Activated CD4-positive, alpha-beta T cell treated with anti-CD3 and anti-CD28 coated beads, Interleukin-10, Interleukin-2, amounts not matched to agents 100 ng/mL and 50 ng/mL, durations not matched to agents 16 hours and 8 hours (primary cell): ENCODE data around the gene SLC17A7.
"Not testable (repeated sequence)": the region's sequence is repeated elsewhere in the genome, so short reads cannot be mapped to it uniquely, and the experiment has no call there.

Experiments used
- DNase-seq: peaks from one replicate; pipeline ENCODE4 v3.0.0-alpha.2; 2020

The SLC17A7 gene

DNA sequence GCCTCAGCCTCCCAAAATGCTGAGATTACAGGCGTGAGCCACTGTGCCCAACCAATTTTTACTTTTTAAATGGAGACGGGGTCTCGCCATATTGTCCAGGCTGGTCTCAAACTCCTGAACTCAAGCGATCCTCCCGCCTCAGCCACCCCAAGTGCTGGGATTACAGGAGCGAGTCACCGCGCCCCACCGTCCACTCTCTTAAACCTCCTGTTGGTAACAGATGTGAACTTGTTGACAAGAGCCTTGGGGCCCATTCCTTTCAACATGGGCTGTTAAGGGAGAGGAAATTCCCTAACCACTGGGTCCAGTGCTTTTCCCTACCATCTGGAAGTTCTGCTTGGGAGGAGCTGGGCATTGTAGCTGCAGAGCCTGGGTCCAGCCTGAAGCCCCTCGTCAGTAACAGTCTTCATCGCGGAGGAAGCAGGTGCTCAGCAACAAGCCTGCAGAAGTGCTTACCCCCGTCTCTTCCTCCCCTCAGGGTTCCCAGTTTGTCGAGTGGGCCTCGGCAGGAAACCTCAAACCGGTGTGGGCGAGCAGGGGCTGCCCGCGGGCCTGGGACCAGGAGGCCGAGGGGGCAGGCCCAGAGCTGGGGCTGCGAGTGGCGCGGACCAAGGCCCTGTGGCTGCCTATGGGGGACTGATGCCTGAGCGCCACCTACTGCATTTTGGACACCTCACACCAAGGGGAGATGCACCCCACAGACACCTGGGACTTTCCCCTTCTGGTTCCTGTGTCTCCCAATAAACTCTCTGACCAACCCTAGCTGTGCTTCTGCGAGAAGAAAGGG lies 28.7 kb upstream of the SLC17A7 start:
- DNase-seq = peak; percentile 94

DNA sequence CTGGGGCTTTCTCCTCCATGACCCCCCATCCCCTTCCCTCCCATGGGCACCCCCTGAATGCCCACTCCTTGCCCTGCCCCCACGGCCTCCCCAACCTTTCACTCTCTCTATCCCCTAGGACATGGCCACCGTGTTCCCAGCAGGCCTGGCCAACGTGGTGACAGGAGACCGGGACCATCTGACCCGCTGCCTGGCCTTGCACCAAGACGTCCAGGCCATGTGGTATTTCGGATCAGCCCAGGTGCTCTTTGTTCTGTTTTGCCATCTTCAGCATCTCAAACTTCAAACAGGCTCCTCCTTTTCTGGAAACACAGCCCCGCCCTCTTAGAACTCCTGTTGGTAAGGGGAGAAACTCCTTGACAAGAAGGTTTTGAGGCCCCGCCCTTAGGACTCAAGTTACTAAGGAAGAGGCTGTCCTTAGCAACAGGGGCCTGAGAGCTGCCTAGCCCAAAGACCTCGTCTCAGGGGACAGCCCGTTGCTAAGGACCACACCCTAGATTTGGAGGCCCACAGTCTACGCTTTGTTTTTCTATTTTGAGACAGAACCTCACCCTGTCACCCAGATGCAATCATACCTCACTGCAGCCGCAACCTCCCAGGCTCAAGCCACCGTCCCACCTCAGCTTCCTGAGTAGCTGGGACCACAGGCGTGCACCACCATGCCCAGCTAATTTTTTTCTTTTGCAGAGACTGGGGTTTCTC lies 27.6 kb upstream of the SLC17A7 start:
- DNase-seq = peak; percentile 95

DNA sequence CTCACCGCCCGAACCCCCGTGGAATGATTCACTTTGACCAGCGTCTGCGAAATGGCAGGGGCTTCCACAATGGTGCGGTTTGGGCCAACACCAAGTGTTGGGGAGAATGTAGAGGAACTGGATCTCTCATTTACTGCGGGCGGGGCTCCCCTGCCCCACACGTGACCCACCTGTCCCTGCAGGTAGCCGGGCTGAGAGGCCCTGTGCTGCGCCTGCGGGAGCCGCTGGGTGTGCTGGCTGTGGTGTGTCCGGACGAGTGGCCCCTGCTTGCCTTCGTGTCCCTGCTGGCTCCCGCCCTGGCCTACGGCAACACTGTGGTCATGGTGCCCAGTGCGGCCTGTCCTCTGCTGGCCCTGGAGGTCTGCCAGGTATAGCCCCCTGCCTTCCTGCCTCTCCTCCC lies 26.9 kb upstream of the SLC17A7 start:
- DNase-seq = no peak

DNA sequence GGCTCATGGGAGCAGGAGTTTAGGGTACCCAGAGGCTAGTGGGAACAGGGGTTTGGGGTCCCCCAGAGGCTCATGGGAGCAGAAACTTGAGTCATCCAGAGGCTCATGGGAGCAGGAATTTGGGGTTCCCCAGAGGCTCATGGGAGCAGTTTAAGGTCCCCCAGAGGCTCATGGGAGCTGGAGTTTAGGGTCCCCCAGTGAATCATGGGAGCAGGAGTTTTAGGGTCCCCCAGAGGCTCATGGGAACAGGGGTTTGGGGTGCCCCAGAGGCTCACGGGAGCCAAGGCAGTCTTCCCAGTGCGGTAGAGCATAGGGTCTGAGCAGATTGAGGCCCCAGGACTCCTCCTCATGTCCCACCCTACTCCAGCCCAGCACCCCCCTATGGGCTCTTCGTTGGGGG lies 24.0 kb upstream of the SLC17A7 start:
- no peak for DNase-seq

DNA sequence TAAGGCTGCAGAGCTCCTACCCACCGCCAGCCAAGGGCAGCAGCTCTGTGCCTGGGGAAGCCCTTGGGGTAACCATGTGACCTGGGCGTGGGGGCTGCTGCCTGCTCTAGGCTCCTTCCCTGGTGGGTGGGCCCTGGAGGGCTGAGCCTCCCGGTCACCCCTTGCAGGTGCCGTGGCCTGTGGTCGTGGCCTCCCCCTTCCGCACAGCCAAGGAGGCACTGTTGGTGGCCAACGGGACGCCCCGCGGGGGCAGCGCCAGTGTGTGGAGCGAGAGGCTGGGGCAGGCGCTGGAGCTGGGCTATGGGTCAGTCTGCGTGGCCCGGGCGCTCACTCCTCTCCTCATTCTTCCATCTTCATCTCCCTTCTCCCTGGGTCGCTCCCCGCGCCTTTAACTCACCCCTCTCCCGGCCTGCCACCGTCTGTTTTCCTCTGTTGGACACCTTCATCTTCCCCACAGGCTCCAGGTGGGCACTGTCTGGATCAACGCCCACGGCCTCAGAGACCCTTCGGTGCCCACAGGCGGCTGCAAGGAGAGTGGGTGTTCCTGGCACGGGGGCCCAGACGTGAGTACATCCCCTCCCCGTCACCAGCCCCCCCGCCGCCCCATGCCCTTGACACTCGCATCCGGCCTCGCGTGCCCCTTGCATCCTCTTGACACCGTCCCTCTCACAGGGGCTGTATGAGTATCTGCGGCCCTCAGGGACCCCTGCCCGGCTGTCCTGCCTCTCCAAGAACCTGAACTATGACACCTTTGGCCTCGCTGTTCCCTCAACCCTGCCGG lies 22.8 kb upstream of the SLC17A7 start:
- DNase-seq = no peak

DNA sequence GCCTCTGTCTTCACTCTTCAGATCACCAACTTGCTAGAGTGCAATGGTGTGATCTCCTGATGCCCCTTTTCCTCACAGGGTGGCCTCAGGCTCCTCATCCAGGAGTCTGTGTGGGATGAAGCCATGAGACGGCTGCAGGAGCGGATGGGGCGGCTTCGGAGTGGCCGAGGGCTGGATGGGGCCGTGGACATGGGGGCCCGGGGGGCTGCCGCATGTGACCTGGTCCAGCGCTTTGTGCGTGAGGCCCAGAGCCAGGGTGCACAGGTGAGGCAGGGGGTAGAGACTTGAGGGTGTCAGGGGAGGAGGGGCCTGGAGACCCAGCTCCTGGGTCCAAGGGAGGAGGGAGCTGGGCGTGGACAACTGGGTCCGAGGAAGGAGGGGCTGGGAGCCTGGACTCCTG lies 21.2 kb upstream of the SLC17A7 start:
- no peak for DNase-seq

DNA sequence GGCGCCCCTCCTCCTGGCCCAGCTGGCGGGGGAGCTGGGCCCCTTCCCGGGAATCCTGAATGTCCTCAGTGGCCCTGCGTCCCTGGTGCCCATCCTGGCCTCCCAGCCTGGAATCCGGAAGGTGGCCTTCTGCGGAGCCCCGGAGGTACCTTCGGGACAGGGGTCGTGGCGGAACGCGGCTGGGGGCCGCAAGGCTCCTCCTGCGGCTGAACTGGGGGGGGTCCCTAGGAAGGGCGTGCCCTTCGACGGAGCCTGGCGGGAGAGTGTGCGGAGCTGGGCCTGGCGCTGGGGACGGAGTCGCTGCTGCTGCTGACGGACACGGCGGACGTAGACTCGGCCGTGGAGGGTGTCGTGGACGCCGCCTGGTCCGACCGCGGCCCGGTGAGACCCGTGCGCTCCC lies 20.3 kb upstream of the SLC17A7 start:
- DNase-seq = no peak

DNA sequence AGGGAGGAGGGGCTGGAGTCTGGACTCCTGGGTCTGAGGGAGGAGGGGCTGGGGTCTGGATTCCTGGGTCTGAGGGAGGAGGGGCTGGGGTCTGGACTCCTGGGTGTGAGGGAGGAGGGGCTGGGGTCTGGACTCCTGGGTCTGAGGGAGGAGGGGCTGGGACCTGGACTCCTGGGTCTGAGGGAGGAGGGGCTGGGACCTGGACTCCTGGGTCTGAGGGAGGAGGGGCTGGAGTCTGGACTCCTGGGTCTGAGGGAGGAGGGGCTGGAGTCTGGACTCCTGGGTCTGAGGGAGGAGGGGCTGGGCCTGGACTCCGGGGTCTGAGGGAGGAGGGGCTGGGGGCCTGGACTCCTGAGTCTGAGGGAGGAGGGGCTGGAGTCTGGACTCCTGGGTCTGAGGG lies 19.8 kb upstream of the SLC17A7 start:
- DNase-seq = not testable (repeated sequence)

DNA sequence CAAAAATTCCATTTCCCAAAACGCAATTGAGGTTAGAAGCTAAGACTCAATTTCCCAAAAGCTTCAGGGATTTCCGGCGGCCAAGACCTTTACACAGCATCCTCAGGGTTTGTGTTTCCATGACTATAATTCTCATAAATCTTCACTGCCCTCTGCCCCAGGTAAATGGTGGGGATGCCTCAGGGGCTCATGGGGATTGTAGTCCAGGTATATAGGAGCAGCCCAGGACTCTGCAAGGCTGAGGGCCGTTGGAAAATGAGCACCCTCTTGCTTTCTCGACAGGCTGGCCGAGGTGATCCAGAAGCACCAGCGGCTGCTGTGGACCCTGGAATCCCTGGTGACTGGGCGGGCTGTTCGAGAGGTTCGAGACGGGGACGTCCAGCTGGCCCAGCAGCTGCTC lies 18.1 kb upstream of the SLC17A7 start:
- DNase-seq = no peak

DNA sequence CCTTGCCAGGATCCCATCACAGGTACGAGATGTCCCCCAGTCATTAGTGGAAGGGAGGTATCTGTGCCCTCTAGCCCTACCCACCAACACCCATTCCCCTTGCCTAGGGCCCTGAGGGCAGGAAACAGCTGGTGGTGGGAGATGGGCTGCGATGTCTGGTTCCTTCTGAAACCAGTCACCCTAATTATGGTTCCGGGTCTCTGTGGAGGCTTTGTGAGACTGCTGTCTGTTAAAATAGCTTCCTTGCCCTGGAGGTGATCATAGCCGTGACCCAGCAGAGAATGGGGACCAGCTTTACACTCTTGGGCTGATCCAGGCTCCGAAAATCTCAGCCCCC lies 17.2 kb upstream of the SLC17A7 start:
- DNase-seq = no peak

DNA sequence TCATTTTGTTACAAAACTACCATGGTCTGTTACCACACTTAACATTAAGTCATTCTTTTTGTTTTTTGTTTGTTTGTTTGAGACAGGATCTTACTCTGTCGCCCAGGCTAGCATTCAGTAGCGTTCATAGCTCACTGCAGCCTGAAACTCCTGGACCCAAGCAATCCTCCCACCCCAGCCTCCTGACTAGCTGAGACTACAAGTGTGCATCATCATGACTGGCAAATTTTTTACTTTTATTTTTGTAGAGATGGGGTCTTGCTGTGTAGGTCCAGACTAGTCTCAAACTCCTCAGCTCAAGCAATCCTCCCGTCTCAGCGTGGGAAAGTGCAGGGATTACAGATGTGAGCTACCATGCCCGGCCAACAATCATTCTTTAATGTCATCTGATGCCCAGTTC lies 15.0 kb upstream of the SLC17A7 start:
- DNase-seq = no peak

DNA sequence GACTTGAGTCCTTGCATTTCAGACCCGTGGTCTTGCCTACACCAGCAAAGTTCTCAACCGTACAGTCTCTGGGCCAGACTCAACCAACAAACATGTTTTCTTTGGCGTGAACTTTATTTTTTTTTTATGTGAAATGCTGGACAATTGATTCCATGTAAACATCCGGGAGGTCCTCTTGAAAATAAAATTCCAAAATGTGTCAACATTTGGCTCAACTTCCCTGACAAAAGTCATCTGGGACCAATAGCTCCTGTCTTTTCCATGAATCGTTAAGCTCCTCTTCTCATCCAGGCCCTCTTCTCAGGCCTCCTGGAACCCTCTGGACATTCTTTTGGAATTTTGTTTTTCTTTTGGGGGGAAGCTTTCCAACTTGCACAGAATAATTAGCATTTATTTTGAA lies 14.4 kb upstream of the SLC17A7 start:
- DNase-seq = no peak

DNA sequence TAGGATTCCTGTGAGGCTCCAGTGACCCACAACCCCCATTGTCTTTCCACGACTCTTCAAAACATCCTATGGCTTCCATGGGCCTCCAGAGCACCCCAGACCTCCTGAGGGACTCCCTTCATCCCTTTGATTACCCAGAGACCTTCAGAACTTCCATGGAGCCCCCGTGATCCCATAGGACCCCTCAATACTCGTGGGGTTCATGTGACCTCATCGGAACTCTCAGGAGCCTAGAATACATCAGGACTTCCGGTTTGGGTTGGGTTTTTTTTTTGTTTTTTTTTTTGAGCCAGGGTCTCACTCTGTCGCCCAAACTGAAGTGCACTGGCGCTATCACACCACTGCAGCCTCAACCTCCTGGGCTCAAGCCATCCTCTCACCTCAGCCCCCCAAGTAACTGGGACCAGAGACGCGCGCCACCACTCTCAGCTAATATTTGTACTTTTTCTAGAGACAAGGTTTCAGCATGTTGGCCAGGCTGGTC lies 12.5 kb upstream of the SLC17A7 start:
- DNase-seq = no peak

DNA sequence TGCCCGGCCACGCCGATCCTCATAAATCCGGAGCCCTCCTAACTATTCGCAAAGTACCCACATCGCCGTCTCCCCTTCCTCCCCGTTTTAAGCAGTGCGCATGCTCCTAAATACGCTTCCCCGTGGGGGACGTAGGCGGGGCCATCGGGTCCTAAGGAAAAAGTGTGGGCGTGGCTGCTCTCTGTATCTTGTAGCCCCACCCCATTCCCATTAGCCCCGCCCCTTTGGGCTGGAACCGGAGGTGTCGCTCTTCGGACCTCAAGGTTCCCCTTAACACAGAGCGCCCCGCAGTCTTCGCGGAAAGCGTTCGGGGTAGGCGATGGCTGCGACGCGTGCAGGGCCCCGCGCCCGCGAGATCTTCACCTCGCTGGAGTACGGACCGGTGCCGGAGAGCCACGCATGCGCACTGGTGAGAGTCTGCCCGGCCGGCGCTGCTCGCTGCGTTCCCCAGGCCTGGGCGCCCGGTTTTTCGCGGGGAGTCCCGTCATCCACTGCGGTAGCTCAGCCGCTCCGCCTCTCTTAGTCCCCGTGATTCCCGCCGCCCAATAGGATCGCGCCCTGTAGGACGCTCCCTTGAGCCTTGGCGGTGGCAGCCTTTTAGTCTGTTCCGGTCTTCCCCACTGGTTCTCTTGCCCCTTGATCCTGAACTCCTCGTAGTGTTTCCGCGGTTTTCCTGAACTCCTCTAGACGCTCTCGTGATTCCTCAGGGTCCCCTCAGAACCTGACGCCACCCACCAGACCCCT lies 11.9 kb upstream of the SLC17A7 start, which contains the start of gene ALDH16A1:
Gene ALDH16A1 (plus strand): TSS at position 213 of the 744 bp plus-strand sequence. CDS start 107 bp downstream, at position 320.
- DNase-seq = peak; percentile 99

DNA sequence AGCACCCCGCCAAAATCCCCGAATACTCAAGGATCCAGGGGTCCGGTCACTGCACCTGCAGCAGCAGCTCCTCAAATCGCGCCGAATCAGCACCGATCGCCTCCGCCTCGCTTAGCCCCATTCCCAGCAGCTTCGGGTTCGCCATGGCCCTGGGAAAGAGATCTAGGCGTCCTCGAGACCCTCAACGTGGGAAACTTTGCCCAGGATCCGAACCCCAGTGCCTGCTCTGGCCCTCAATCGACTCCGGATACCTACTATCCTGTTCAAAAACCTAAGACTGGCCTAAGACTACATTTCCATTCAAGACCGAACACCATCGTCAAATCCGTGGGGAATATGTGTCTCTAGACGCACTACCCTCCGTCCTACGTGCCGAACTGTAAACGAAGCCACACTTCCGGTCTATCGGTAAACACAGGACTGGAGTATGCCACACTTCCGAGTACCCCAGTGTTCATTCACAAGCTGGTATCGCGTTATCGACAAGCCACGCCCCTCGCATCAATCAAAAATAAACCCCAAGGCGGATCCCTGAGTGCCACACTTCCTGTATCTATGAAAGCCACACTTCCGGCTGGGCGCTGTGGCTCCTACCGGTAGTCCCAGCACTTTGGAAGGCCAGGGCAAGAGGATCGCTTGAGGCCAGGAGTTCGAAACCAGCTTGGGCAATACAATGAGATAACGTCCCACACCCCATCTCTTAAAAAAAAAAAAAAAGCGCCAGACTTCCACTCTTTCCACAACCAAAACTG lies 10.3 kb upstream of the SLC17A7 start, which contains the start of gene PIH1D1:
Gene PIH1D1 (minus strand): TSS at position 385 of the 752 bp plus-strand sequence. CDS start 240 bp downstream, at position 145.
- DNase-seq = peak; percentile 99

DNA sequence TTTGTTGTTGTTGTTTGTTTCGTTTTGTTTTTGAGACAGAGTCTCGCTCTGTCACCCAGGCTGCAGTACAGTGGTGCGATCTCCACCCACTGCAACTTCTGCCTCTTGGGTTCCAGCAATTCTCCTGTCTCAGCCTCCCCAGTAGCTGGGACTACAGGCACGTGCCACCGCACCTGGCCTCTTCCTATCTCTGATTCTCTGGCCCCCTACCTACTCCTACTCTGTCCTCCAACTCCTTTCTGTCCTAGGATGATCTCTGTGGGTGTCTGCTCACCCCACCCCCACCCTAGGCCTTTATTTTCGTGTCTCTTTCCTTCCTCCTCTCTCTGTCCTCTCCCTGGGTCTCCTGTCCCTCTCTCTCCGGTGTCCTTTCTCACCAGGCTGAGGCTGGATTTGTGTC lies 9.1 kb upstream of the SLC17A7 start:
- DNase-seq = no peak

DNA sequence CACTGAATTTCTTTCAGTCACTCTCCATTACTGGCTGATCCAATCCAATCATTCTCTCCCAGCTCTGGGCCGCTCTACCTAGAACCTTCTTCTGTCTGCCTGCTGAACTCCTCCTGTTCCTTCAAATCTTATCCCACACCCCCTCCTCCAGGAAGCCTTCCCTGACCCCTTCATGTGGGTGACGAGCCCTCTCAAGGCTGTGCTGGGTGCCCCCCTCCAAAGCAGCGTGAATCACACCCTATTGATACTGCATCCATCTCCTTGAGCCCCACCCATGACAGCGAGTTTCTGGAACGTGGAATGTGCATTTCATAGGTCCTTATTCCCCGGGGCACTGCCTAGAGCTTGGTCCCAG lies 7.1 kb upstream of the SLC17A7 start:
- no peak for DNase-seq

DNA sequence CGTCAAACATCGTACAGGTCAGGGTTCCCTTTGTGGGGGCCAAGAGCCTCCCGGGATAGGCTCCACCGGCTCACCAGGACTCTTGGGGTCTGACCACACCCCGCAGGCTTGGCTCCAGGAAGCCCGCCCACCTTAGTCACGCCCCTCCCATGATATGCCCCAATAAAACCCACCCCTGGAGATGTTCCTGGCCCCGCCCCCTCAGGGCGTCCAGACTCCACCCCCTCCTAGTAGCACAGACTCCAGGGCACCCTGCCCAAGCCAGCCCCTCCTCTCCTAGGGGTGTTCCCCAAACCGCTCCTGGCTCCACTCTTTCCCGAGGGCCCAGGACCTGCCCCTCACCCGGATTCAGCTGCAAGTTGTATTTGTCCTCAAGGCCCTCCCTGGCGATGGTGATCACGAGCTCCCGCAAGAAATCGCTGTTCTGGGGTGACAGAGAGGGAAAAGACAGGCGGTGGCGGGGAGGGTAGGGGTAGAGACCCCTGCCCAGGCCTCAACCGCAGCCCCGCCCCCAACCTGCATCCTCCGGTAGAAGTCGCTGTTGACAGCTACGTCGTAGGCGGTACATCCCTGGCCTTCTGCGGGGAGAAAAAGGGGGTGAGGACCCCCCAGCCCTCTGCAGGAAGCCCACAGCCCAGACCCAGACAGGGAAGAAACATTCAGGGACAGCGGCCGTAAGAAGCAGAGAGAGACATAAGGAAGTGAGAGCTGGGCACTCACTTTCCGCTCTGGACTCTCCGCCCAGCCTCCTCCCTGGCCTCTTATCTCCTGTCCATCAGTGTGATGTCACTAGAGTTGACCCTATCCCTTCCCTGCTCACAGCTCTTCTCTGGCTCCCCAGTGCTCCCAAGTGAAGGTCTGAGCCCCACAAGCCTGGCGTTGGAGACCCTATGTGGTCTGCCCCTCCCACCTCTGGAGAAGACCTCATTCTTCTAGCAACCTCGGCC lies 6.4 kb upstream of the SLC17A7 start:
- DNase-seq = peak; percentile 58

DNA sequence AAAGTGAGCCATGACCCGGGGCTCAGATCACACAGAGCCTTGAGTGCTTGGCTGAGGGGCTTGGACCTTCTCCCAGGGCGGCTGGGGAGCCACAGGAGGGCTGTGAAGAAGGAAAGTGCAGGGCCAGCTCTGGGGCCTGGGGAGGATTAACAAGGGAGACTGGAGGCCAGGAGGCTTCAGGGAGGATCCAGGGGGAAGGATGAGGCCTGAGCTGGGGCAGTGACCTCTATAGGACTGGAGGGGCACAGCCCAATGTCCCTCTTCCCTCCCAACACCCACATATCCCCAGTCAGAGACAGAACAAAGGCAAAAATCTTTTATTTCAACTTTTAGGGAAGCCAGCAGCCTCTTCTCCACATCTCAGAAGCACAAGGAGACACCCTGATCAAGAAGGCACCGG lies 4.7 kb upstream of the SLC17A7 start:
- no peak for DNase-seq

DNA sequence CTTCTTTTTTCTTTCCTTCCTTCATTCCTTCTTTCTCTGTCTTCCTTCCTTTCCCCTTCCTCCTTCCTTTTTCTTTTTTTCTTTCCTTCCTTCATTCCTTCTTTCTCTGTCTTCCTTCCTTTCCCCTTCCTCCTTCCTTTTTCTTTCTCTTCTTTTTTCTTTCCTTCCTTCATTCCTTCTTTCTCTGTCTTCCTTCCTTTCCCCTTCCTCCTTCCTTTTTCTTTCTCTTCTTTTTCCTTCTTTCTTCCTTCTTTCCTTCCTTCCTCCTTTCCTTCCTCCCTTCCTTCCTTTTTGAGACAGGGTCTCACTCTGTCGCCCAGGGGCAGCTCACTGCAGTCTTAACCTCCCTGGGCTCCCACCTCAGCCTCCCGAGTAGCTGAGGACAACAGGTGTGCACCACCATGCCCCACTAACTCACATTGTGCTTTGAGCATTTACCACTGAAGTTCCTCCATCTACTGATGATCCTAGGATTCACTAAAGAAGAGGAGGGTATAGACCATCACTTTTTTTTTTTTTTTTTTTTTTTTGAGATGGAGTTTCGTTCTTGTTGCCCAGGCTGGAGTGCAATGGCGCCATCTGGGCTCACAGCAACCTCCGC lies 2.9 kb upstream of the SLC17A7 start:
- DNase-seq = not testable (repeated sequence)
